Left forelimb (tissue), 1 donor: ENCODE measurements around the gene RNF41.

Experiments
- DNase-seq: peaks from one replicate; pipeline ENCODE4 v3.0.0-alpha.2; 2018; ENCODE audit warnings: low spot score

Gene RNF41

DNA sequence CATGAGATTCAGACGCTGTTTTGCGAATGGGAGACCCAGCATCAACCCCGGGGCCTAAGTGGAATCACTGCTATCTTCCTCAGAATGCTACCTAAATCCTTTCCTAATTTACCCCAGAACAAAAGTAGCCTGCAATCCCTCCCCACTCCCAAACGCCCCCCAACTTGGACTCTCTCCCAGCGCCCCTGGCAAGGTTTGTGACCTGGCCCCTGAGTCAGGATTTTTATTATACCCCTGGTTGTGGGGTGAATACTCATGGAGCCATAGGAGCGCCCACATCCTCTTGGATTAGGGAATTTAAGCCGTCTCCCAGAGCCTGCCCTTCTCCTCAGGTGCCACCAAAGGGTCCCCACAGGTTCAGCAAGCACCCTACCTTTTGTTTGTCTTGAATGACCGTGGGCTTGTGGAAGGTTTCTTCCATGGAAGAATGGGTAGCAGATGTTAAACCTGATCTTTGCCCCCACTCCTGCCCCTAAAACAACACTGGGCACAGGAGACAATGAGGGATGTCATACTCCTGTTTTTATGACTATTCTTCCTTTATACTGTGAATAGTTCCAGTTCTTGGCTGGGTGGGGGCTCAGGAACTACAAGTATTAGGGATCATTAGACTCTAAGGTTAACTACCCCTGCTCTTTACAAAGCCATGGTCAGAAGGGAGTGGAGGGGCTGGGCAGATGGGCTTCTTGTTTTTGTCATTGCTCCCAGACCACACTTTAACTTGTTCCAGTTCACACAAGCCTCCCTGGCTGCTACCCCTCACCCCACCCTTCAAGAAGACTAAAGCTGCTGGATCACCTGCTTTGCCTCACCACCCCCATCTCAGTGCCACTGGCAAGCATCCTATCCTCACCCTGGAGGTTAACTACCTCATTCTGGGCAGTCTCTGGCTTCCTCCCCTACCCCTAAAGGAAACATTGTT lies 68.7 kb downstream of the RNF41 start:
- DNase-seq: no peak
